ENCODE measurements around the gene RAB11FIP4.

RAB11FIP4 gene

DNA sequence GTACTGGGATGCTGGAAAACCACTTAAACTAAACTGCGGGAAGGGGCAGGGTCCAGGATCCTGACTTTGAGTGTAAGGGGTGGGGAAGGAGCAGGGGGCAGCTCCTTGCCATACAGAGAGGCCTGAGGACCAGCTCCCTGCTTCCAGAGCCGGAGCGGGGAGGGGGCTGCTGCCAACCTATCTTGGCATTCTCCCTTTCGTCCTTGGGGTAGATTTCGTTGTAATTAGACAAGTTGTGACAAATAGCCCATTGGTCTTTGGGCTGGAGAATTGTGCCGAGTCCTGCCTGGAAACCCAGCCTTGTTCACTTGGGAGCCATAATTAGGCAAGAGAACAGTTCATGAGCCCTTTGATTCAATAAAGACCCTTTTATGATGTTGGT is 175.5 kb downstream of the RAB11FIP4 start:
- DNase-seq (ENCODE audit: low spot score) (no peak), ATAC-seq (ENCODE audit: low read depth) (no peak)
- peaks cover 21% of the 10 kb centered on the region for H3K4me1 ChIP-seq (ENCODE audit: insufficient read depth, poor library complexity, severe bottlenecking)

DNA sequence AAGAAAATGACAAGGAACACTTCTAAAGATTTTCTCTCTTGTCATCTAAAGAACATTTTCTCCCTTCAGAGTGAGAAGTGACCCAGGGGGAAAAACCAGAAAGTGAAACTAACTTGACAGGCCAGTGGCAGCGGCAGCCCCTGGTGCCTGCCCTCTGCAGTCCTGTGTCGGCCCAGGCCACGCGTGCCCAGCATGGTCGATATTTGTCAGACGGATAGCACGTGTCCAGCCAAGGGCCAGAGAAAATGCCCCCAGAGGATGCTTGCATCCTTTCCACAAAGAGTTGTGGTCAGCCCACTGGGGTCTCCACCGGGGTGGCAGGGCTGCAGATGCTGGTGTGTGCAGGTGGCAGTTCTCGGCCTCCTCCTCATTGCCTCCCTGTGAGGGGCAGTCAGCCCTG is 176.6 kb downstream of the RAB11FIP4 start:
- DNase-seq (ENCODE audit: low spot score) (no peak), ATAC-seq (ENCODE audit: low read depth) (no peak)
- H3K36me3 ChIP-seq (ENCODE audit: low read depth) = peaks cover 26% of the 10 kb centered on the region
- peaks cover 23% of the 10 kb centered on the region for H3K4me1 ChIP-seq (ENCODE audit: insufficient read depth, poor library complexity, severe bottlenecking)
- no peak overlapping the region for H3K27ac ChIP-seq (ENCODE audit: poor library complexity, severe bottlenecking)
- no peak overlapping the region for H3K4me3 ChIP-seq (ENCODE audit: severe bottlenecking)
- H3K27me3 ChIP-seq (ENCODE audit: insufficient read depth, poor library complexity, severe bottlenecking) = no peaks in the 10 kb centered on the region
- H3K9me3 ChIP-seq (ENCODE audit: severe bottlenecking) = no peaks in the 10 kb centered on the region
- TF ChIP-seq, protein P1, sequence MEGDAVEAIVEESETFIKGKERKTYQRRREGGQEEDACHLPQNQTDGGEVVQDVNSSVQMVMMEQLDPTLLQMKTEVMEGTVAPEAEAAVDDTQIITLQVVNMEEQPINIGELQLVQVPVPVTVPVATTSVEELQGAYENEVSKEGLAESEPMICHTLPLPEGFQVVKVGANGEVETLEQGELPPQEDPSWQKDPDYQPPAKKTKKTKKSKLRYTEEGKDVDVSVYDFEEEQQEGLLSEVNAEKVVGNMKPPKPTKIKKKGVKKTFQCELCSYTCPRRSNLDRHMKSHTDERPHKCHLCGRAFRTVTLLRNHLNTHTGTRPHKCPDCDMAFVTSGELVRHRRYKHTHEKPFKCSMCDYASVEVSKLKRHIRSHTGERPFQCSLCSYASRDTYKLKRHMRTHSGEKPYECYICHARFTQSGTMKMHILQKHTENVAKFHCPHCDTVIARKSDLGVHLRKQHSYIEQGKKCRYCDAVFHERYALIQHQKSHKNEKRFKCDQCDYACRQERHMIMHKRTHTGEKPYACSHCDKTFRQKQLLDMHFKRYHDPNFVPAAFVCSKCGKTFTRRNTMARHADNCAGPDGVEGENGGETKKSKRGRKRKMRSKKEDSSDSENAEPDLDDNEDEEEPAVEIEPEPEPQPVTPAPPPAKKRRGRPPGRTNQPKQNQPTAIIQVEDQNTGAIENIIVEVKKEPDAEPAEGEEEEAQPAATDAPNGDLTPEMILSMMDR (IDR thresholded peaks at IDR 0.05; ENCODE audit: poor library complexity, severe bottlenecking) = no peak

More for the DNA sequence above, 175.5 kb downstream of the RAB11FIP4 start:
- no peaks in the 10 kb centered on the region for H3K9me3 ChIP-seq (ENCODE audit: severe bottlenecking)
- no peak overlapping the region for H3K27ac ChIP-seq (ENCODE audit: poor library complexity, severe bottlenecking)
- no peaks in the 10 kb centered on the region for H3K27me3 ChIP-seq (ENCODE audit: insufficient read depth, poor library complexity, severe bottlenecking)
- H3K4me3 ChIP-seq (ENCODE audit: severe bottlenecking) = no peak overlapping the region
- TF ChIP-seq, protein P1 (IDR thresholded peaks at IDR 0.05; ENCODE audit: poor library complexity, severe bottlenecking) = no peak
- peaks cover 26% of the 10 kb centered on the region for H3K36me3 ChIP-seq (ENCODE audit: low read depth)

DNA sequence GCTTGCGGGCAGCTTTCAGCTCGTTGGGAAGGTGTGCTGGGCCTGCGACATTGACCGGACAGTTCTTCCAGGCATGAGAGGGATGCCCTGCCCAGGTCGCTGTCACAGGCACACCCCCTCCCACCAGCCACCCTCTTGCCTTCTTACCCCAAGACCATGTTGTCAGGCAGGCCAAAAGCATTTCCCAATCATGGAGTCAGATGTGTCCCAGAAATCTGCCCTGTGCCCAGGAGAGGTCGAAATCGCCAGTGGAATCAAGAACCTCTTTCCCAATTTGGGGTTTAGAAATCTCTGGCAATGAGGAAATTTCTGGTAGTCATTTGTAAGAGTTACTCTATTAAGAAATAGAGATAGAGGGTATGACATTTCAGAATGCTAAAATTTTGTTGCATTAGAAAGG is 177.1 kb downstream of the RAB11FIP4 start:
- Histone ChIP-seq H3K27me3 (ENCODE audit: insufficient read depth, poor library complexity, severe bottlenecking) (no peaks in the 10 kb centered on the region), H3K4me3 (ENCODE audit: severe bottlenecking) (no peak overlapping the region), H3K36me3 (ENCODE audit: low read depth) (peaks cover 25% of the 10 kb centered on the region), H3K27ac (ENCODE audit: poor library complexity, severe bottlenecking) (no peak overlapping the region), H3K9me3 (ENCODE audit: severe bottlenecking) (no peaks in the 10 kb centered on the region), H3K4me1 (ENCODE audit: insufficient read depth, poor library complexity, severe bottlenecking) (peaks cover 23% of the 10 kb centered on the region)
- DNase-seq (ENCODE audit: low spot score) (no peak), ATAC-seq (ENCODE audit: low read depth) (no peak)
- TF ChIP-seq, protein P1 (IDR thresholded peaks at IDR 0.05; ENCODE audit: poor library complexity, severe bottlenecking) = no peak

DNA sequence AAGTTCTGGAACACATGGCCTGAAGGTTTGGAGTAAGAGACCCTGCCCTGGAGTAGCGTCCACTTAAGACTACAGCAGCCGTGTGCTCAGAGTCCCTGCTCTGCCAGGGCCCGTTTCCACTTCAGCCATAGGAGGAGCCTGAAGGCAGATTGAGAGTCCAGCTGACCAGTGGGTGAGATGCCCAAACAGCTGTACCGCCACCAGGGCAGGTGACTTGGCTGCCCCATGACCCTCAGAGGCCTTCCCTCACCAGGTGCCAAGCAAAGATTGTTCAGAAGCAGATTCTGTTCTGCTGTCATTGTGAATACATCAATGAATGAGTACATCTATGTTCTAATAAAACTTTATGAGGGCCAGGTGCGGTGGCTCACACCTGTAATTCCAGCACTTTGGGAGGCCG is 178.8 kb downstream of the RAB11FIP4 start:
- Histone ChIP-seq H3K36me3 (ENCODE audit: low read depth) (peaks cover 26% of the 10 kb centered on the region), H3K27ac (ENCODE audit: poor library complexity, severe bottlenecking) (peak overlapping the region; percentile 65), H3K4me3 (ENCODE audit: severe bottlenecking) (no peak overlapping the region), H3K4me1 (ENCODE audit: insufficient read depth, poor library complexity, severe bottlenecking) (peaks cover 18% of the 10 kb centered on the region), H3K9me3 (ENCODE audit: severe bottlenecking) (no peaks in the 10 kb centered on the region), H3K27me3 (ENCODE audit: insufficient read depth, poor library complexity, severe bottlenecking) (no peaks in the 10 kb centered on the region)
- ATAC-seq (ENCODE audit: low read depth) = no peak
- TF ChIP-seq, protein P1 (IDR thresholded peaks at IDR 0.05; ENCODE audit: poor library complexity, severe bottlenecking) = no peak
- no peak for DNase-seq (ENCODE audit: low spot score)

DNA sequence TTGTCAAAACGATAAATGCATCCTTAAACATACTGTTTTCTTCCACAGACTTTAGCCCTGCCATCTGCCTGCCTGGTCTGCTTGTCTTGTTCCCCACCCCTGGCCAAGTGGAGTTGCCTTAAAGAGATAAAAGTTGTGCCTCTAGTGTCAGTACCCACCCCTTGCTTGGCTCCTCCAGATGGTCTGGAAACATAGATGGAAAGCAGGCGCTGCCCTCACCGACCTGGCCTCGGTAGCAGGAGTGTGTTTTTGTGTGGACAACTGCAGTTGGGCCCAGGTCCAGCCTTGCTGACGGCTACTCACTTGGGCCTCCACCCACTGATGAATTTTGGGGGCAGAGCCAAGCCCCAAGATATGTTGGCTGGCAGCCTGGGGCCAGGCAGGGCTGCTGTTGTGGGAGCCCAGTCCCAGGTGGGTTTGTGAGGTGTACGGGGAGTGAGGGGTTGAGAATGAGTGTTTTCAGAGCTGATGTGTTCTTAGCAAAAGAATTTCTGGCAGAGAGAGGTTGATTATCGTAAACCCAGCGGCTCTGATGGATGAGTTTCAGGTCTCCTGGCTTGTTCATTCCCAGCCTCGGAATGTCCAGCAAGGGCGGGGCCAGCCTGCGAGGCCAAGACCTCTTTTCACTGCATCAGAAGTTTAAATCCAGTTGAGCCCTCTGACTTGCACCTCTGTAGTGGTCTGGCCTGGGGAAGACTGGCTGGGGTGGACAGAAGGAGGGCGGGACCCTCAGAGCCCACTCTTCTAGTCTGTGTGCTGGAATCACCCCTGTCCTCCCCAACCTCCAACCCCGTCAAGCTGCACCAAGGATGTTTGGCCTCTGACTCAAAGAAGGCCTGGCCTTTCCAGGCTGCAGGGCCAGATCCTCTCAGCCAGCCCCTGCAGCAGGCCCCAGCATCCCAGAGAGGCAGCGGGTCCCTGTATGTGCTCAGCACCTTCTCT is 179.7 kb downstream of the RAB11FIP4 start:
- Histone ChIP-seq H3K4me3 (ENCODE audit: severe bottlenecking) (no peak overlapping the region), H3K4me1 (ENCODE audit: insufficient read depth, poor library complexity, severe bottlenecking) (peaks cover 18% of the 10 kb centered on the region), H3K36me3 (ENCODE audit: low read depth) (peaks cover 26% of the 10 kb centered on the region), H3K27me3 (ENCODE audit: insufficient read depth, poor library complexity, severe bottlenecking) (no peaks in the 10 kb centered on the region), H3K9me3 (ENCODE audit: severe bottlenecking) (no peaks in the 10 kb centered on the region), H3K27ac (ENCODE audit: poor library complexity, severe bottlenecking) (peak overlapping the region; percentile 65)
- ATAC-seq (ENCODE audit: low read depth) = peak; percentile 78
- TF ChIP-seq, protein P1 (IDR thresholded peaks at IDR 0.05; ENCODE audit: poor library complexity, severe bottlenecking) = no peak
- no peak for DNase-seq (ENCODE audit: low spot score)
